Osteocyte (in vitro differentiated cells): ENCODE data around the gene SYT8. TPM values are rescaled to one million over a fixed set of nuclear protein-coding genes. Genes with fewer than 3 reads are reported as not detected.
A peak's percentile ranks its signal among the peaks of the same experiment; 100 is the strongest.

ENCODE experiments used
- DNase-seq: peaks from one replicate; pipeline ENCODE4 v3.0.0; 2021; ENCODE audit warnings: mixed read lengths; ENCODE audit not compliant: unreplicated experiment; ENCODE audit errors: extremely low spot score
- H3K27ac Mint-ChIP-seq: one replicate; pipeline ENCODE4 v1.8.0; 2021; ENCODE audit warnings: mild to moderate bottlenecking, mixed read lengths; ENCODE audit not compliant: unreplicated experiment
- H3K27me3 Mint-ChIP-seq: one replicate; pipeline ENCODE4 v1.8.0; 2021; ENCODE audit warnings: mixed read lengths; ENCODE audit not compliant: unreplicated experiment
- H3K36me3 Mint-ChIP-seq: one replicate; pipeline ENCODE4 v1.8.0; 2021; ENCODE audit warnings: mixed read lengths; ENCODE audit not compliant: unreplicated experiment
- H3K4me1 Mint-ChIP-seq: one replicate; pipeline ENCODE4 v1.8.0; 2021; ENCODE audit warnings: mixed read lengths; ENCODE audit not compliant: unreplicated experiment
- H3K4me3 Mint-ChIP-seq: one replicate; pipeline ENCODE4 v1.8.0; 2021; ENCODE audit warnings: mild to moderate bottlenecking, moderate library complexity, mixed read lengths; ENCODE audit not compliant: unreplicated experiment
- H3K9me3 Mint-ChIP-seq: one replicate; pipeline ENCODE4 v1.8.0; 2021; ENCODE audit warnings: mixed read lengths; ENCODE audit not compliant: unreplicated experiment
- total RNA-seq: library from RNA; stranded (reverse); gene quantifications from 2 replicates; pipeline ENCODE4 v1.2.1, GENCODE V29; 2021
- TF ChIP-seq, protein P1 (sequence below): fragments of 200-600 bp; sonication (generic); IDR thresholded peaks from 2 replicates; pipeline ENCODE4 v1.5.0; 2021; ENCODE audit warnings: antibody characterized with exemption, mild to moderate bottlenecking, moderate library complexity

SYT8 gene
- total RNA-seq, 1 donor from 2014 or later: 6.2 TPM

DNA sequence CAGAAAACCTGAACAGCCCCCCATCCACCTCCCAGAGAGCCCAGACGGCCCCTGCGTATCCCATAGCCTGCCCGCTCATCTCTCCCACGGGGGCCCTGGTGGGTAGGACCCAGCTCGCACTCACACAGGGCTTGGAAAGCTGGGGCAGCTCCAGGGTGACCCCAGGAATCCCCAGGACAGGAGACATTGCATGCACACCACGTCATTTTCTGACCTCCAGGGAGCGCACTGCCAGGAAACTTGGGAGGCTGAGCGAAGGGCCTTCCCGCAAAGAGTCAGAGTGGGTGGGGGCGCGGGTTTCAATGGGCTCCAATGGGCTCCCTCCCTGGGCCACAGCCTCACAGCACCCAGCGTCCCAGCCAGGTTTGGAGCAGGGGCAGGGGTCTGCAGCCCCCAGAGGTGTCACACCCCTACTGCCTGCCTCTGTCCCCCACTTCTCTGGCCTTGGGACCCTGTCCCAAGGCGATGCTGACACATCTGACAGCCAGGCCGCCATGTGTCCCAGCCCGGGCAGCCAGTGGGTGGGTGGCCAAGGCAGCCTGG is 8.2 kb upstream of the SYT8 start:
- H3K27me3 Mint-ChIP-seq: no peaks in the 10 kb centered on the region
- peak overlapping the region; percentile 40 for H3K4me3 Mint-ChIP-seq
- peak overlapping the region; percentile 97 for H3K27ac Mint-ChIP-seq
- no peak for DNase-seq
- no peaks in the 10 kb centered on the region for H3K36me3 Mint-ChIP-seq
- no peaks in the 10 kb centered on the region for H3K9me3 Mint-ChIP-seq
- H3K4me1 Mint-ChIP-seq: peaks cover 65% of the 10 kb centered on the region
- TF ChIP-seq, protein P1, sequence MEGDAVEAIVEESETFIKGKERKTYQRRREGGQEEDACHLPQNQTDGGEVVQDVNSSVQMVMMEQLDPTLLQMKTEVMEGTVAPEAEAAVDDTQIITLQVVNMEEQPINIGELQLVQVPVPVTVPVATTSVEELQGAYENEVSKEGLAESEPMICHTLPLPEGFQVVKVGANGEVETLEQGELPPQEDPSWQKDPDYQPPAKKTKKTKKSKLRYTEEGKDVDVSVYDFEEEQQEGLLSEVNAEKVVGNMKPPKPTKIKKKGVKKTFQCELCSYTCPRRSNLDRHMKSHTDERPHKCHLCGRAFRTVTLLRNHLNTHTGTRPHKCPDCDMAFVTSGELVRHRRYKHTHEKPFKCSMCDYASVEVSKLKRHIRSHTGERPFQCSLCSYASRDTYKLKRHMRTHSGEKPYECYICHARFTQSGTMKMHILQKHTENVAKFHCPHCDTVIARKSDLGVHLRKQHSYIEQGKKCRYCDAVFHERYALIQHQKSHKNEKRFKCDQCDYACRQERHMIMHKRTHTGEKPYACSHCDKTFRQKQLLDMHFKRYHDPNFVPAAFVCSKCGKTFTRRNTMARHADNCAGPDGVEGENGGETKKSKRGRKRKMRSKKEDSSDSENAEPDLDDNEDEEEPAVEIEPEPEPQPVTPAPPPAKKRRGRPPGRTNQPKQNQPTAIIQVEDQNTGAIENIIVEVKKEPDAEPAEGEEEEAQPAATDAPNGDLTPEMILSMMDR: peak; percentile 39

GRCh38 chr11:1827095-1827813 is 7.5 kb upstream of the SYT8 start:
- H3K36me3 Mint-ChIP-seq: no peaks in the 10 kb centered on the region
- H3K4me3 Mint-ChIP-seq: peak overlapping the region; percentile 30
- peak overlapping the region; percentile 97 for H3K27ac Mint-ChIP-seq
- H3K9me3 Mint-ChIP-seq: no peaks in the 10 kb centered on the region
- TF ChIP-seq, protein P1: no peak
- DNase-seq: peak; percentile 95
- H3K27me3 Mint-ChIP-seq: no peaks in the 10 kb centered on the region
- H3K4me1 Mint-ChIP-seq: peaks cover 68% of the 10 kb centered on the region

GRCh38 chr11:1827931-1828330 is 6.9 kb upstream of the SYT8 start:
- no peak for DNase-seq
- Mint-ChIP-seq H3K4me3 (no peak overlapping the region), H3K9me3 (no peaks in the 10 kb centered on the region), H3K36me3 (no peaks in the 10 kb centered on the region), H3K4me1 (peaks cover 70% of the 10 kb centered on the region), H3K27ac (peak overlapping the region; percentile 97), H3K27me3 (no peaks in the 10 kb centered on the region)
- TF ChIP-seq, protein P1: no peak

DNA sequence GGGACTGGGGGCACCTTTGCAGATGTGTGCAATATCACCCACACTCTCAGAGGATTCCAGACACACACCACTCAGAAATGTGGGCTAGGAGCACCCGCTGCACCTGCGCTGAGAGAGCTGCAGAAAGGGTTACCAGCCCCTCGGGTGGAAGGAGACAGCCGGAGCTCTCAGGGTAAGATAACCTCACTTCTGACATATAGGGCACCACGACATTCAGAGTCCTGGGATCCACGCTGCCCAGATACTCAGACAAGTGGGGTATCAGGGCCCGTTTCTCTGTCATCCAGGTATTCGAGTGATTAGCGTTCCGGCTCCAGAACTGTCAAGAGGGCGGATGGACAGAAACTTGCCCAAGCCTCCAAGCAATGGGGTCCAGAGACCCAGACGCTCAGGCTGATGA is 6.2 kb upstream of the SYT8 start:
- H3K4me1 Mint-ChIP-seq: peaks cover 73% of the 10 kb centered on the region
- TF ChIP-seq, protein P1: no peak
- no peaks in the 10 kb centered on the region for H3K27me3 Mint-ChIP-seq
- H3K9me3 Mint-ChIP-seq: no peaks in the 10 kb centered on the region
- no peaks in the 10 kb centered on the region for H3K36me3 Mint-ChIP-seq
- no peak for DNase-seq
- H3K4me3 Mint-ChIP-seq: no peak overlapping the region
- H3K27ac Mint-ChIP-seq: peak overlapping the region; percentile 97

DNA sequence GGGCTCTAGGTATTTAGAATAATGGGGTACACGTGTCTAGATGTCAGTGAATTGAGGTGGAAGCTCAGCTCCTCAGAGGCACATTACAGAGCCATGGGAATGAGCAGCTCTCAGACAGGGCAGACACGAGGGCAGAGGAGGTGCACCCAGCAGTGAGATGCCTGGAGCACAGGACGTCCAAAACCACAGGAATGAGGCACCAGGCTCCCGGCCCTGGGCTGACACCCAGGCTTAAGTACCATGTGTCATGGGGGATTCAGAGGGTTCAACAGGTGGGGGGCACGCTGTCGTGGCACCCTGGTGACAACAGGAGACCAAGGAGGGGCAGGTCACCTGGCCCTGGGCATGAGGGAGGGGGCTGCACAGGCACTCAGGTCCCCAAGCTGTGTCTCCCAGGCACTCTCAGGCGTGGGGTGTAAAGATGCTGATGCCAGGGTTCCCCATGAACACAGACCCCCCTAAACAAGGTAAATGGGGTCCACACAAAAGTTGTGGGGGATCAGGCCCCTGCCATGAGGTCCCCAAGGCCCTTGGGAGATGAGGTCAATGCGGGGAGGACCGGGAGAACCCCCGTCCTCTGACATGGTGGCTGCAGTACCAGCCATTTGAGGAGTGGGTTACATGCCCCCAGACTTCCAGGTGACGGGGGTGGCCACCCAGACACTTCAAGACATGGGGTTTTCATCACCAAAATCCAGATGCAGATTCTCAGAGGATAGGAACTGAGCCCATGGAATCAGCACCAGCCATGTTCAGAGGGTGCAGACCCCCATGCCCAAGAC is 5.6 kb upstream of the SYT8 start:
- DNase-seq: no peak
- Mint-ChIP-seq H3K9me3 (no peaks in the 10 kb centered on the region), H3K27me3 (no peaks in the 10 kb centered on the region), H3K27ac (peak overlapping the region; percentile 97), H3K4me3 (peak overlapping the region; percentile 35), H3K36me3 (no peaks in the 10 kb centered on the region), H3K4me1 (peaks cover 70% of the 10 kb centered on the region)
- TF ChIP-seq, protein P1: no peak
